Caco-2 (cell line): ENCODE measurements around the gene ADGRV1. TPM values are rescaled to one million over a fixed set of nuclear protein-coding genes. Genes with fewer than 3 reads are reported as not detected.

Experiments used
- BruUV-seq: library from RNA; stranded (reverse); fragments of 400-500 nt; replicated peaks from 2 replicates; lab custom pipeline; 2021; lab: Mats Ljungman, UMichigan
- CTCF ChIA-PET: fragments of 300-600 bp; sonication (Branson Sonifier 250); formaldehyde crosslinking; loops from one replicate; lab custom pipeline; 2022; ENCODE audit warnings: antibody characterized with exemption; lab: Charles Lee
- POLR2A ChIA-PET: fragments of 300-600 bp; sonication (Branson Sonifier 250); formaldehyde crosslinking; loops from one replicate; lab custom pipeline; 2022; ENCODE audit warnings: antibody characterized with exemption; lab: Charles Lee
- DNase-seq, 2 experiments: peaks; one replicate each; pipeline versions ENCODE4 v3.0.0 to v3.0.0-alpha.2; 2020 to 2022
- H3K27me3 ChIP-seq: replicated peaks from 2 replicates; pipeline ENCODE4 v1.6.0; 2011; ENCODE audit warnings: low read length; ENCODE audit not compliant: control insufficient read depth, insufficient read depth
- H3K36me3 ChIP-seq: 2 replicates; pipeline ENCODE4 v1.5.1; 2011; ENCODE audit warnings: low read length; ENCODE audit not compliant: control insufficient read depth, insufficient read depth
- H3K4me1 ChIP-seq: fragments of 250-450 bp; sonication (Bioruptor Pico); 2 replicates; pipeline ENCODE4 v1.5.1; 2020; ENCODE audit warnings: mild to moderate bottlenecking
- H3K4me3 ChIP-seq: 2 replicates; pipeline ENCODE4 v1.5.1; 2011; ENCODE audit warnings: low read depth, mild to moderate bottlenecking, control low read depth, low read length
- H3K9me3 ChIP-seq: fragments of 250-450 bp; sonication (Bioruptor Pico); 2 replicates; pipeline ENCODE4 v1.5.1; 2020; ENCODE audit warnings: mild to moderate bottlenecking, moderate library complexity
- H3K27ac Mint-ChIP-seq: one replicate; pipeline ENCODE4 v1.8.0; 2022; ENCODE audit warnings: mixed read lengths; ENCODE audit not compliant: unreplicated experiment
- H3K27me3 Mint-ChIP-seq: one replicate; pipeline ENCODE4 v1.8.0; 2022; ENCODE audit warnings: mixed read lengths; ENCODE audit not compliant: insufficient read depth, unreplicated experiment
- H3K36me3 Mint-ChIP-seq: one replicate; pipeline ENCODE4 v1.8.0; 2022; ENCODE audit warnings: mild to moderate bottlenecking, mixed read lengths; ENCODE audit not compliant: insufficient read depth, unreplicated experiment
- H3K4me1 Mint-ChIP-seq: one replicate; pipeline ENCODE4 v1.8.0; 2022; ENCODE audit warnings: low read depth, mixed read lengths; ENCODE audit not compliant: unreplicated experiment
- H3K4me3 Mint-ChIP-seq: one replicate; pipeline ENCODE4 v1.8.0; 2022; ENCODE audit warnings: mild to moderate bottlenecking, moderate library complexity, mixed read lengths; ENCODE audit not compliant: unreplicated experiment
- H3K9me3 Mint-ChIP-seq: one replicate; pipeline ENCODE4 v1.8.0; 2022; ENCODE audit warnings: mixed read lengths; ENCODE audit not compliant: unreplicated experiment
- intact Hi-C: fragments of 100-400 bp; cut with micrococcal nuclease; formaldehyde crosslinking; loops from one replicate; pipeline ENCODE4 v1.10.0; 2022; ENCODE audit not compliant: unreplicated experiment
- total RNA-seq: library from RNA; stranded (reverse); gene quantifications from 2 replicates; pipeline ENCODE4 v1.2.3, GENCODE V29; 2022
- TF ChIP-seq, protein P1 (sequence below), 2 experiments: fragments of 200-600 bp in 1 of 2; IDR thresholded peaks; 1 replicate in 1 of 2; 2 replicates in 1 of 2; pipeline versions ENCODE4 v1.5.1 to v1.8.0; 2011 to 2022; ENCODE audit warnings: antibody characterized with exemption in 1 of 2, control low read depth in 1 of 2, inconsistent platforms in 1 of 2, low read depth in 1 of 2, low read length in 1 of 2, mild to moderate bottlenecking in 1 of 2, moderate library complexity in 1 of 2; ENCODE audit not compliant: insufficient read depth in 1 of 2, severe bottlenecking in 1 of 2, unreplicated experiment in 1 of 2

ADGRV1 gene
- total RNA-seq, 1 experiment from 2014 or later = 23.2 TPM

DNA sequence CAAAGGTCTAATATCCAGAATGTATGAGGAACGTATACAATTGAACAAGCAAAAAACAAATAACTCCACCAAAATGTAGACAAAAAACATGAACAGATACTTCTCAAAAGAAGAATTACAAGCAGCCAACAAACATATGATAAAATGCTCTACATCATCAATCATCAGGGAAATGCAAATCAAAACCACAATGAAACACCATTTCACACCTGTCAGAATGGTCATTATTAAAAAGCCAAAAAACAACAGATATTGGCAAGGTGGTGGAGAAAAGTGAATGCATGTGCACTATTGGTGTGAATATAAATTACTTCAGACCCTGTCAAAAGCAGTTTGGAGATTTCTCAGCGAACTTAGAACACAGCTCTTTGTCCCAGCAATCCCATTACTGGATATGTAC lies 510.8 kb downstream of the ADGRV1 start:
- TF ChIP-seq, protein P1, sequence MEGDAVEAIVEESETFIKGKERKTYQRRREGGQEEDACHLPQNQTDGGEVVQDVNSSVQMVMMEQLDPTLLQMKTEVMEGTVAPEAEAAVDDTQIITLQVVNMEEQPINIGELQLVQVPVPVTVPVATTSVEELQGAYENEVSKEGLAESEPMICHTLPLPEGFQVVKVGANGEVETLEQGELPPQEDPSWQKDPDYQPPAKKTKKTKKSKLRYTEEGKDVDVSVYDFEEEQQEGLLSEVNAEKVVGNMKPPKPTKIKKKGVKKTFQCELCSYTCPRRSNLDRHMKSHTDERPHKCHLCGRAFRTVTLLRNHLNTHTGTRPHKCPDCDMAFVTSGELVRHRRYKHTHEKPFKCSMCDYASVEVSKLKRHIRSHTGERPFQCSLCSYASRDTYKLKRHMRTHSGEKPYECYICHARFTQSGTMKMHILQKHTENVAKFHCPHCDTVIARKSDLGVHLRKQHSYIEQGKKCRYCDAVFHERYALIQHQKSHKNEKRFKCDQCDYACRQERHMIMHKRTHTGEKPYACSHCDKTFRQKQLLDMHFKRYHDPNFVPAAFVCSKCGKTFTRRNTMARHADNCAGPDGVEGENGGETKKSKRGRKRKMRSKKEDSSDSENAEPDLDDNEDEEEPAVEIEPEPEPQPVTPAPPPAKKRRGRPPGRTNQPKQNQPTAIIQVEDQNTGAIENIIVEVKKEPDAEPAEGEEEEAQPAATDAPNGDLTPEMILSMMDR (IDR thresholded peaks at IDR 0.05; ENCODE audit: insufficient read depth in 1 of 2, low read depth in 1 of 2, low read length in 1 of 2, severe bottlenecking in 1 of 2, unreplicated experiment in 1 of 2) = no peak
- BruUV-seq = no TSS peak
- DNase-seq = no peak
- H3K9me3 ChIP-seq = no peaks in the 10 kb centered on the region
- no peak overlapping the region for H3K27ac Mint-ChIP-seq
- ChIA-PET POLR2A (no interaction called here), CTCF (no interaction called here)
- no peaks in the 10 kb centered on the region for H3K27me3 Mint-ChIP-seq
- no peak overlapping the region for H3K4me3 ChIP-seq
- H3K36me3 Mint-ChIP-seq = no peaks in the 10 kb centered on the region
- no peaks in the 10 kb centered on the region for H3K4me1 ChIP-seq
- intact Hi-C loops = no loop called here
- H3K27me3 ChIP-seq = no peaks in the 10 kb centered on the region
- H3K36me3 ChIP-seq = no peaks in the 10 kb centered on the region
- H3K4me3 Mint-ChIP-seq = no peak overlapping the region
- no peaks in the 10 kb centered on the region for H3K4me1 Mint-ChIP-seq
- no peaks in the 10 kb centered on the region for H3K9me3 Mint-ChIP-seq

DNA sequence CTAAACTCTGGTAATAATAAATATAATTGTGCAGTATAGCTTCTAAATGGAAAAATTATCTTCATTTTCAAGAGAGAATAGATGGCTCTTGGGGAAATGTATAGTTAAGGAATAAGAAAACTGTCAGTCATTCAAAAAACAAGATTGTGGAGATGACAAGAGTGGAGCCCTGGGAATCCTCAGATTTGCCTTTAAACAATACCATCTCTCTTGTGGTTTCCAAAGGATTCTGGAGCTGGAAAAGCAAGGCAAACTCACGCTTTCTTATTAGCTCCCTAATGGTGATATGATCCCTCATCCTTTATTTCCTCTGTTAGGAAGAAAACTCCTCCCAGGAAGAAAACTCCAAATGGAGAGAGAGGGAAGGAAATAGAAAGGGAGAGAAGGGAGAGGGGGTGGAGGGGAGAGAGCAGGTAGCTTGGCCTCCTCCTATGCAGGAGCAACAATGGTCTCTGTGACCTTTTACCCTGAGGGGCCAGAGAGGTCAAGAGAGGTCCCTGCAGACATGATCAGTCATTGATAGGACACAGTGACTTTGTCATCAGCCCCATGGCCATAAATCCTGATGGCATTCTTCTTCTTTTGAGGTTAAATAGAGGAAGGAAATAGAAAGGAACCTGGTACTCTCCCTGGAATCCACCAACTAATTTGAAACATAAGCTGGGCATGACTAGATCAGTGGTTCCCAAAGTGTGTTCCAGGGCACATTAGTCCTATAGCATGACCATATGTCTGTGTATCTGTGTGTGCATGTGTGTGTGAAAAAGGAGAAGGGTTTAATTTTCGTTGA lies 512.4 kb downstream of the ADGRV1 start:
- no peak for DNase-seq
- Histone ChIP-seq H3K4me1 (no peaks in the 10 kb centered on the region), H3K4me3 (no peak overlapping the region), H3K9me3 (no peaks in the 10 kb centered on the region), H3K27me3 (no peaks in the 10 kb centered on the region), H3K36me3 (no peaks in the 10 kb centered on the region)
- Mint-ChIP-seq H3K27me3 (no peaks in the 10 kb centered on the region), H3K27ac (no peak overlapping the region), H3K4me3 (no peak overlapping the region), H3K4me1 (no peaks in the 10 kb centered on the region), H3K9me3 (no peaks in the 10 kb centered on the region), H3K36me3 (no peaks in the 10 kb centered on the region)
- TF ChIP-seq, protein P1 (IDR thresholded peaks at IDR 0.05; ENCODE audit: insufficient read depth in 1 of 2, low read depth in 1 of 2, low read length in 1 of 2, severe bottlenecking in 1 of 2, unreplicated experiment in 1 of 2) = no peak
- no TSS peak for BruUV-seq
- POLR2A ChIA-PET = no interaction called here
- intact Hi-C loops = loop anchor here (1.0 kb wide), 1 partner anchor 37 kb away; no protein-coding TSS in a partner anchor
- CTCF ChIA-PET = no interaction called here

DNA sequence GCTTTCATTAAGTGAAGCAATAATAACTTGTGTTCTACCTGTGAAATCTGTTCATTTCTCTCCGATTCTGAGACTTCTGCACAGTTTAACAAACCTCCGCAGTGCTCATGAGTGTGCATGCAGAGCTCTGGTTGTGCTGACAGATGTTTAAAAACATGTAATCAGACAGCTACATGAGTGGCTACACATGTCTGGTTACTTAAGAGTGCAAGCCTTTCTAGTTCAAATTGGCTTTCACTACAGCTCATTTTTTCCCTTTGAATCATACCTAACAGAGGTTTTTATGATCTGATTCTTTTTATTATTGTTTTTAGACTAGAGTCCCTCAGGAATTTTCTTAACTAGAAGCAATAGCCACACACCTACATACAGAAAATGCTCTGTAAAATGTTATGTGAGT lies 514.3 kb downstream of the ADGRV1 start:
- no peak overlapping the region for H3K27ac Mint-ChIP-seq
- Histone ChIP-seq H3K4me3 (no peak overlapping the region), H3K4me1 (no peaks in the 10 kb centered on the region), H3K9me3 (no peaks in the 10 kb centered on the region), H3K27me3 (no peaks in the 10 kb centered on the region), H3K36me3 (no peaks in the 10 kb centered on the region)
- H3K4me1 Mint-ChIP-seq = no peaks in the 10 kb centered on the region
- CTCF ChIA-PET = no interaction called here
- POLR2A ChIA-PET = no interaction called here
- no peaks in the 10 kb centered on the region for H3K36me3 Mint-ChIP-seq
- intact Hi-C loops = no loop called here
- no peaks in the 10 kb centered on the region for H3K9me3 Mint-ChIP-seq
- BruUV-seq = no TSS peak
- H3K4me3 Mint-ChIP-seq = no peak overlapping the region
- DNase-seq = no peak
- TF ChIP-seq, protein P1 (IDR thresholded peaks at IDR 0.05; ENCODE audit: insufficient read depth in 1 of 2, low read depth in 1 of 2, low read length in 1 of 2, severe bottlenecking in 1 of 2, unreplicated experiment in 1 of 2) = no peak
- no peaks in the 10 kb centered on the region for H3K27me3 Mint-ChIP-seq
